Naive thymus-derived CD4-positive, alpha-beta T cell (primary cell): ENCODE measurements around the gene THSD4. TPM values are rescaled to one million over a fixed set of nuclear protein-coding genes. Genes with fewer than 3 reads are reported as not detected.

ENCODE experiments used
- ATAC-seq: fragments of 150-1000 bp; cut with Tn5 transposase; 2 replicates; pipeline ENCODE4 v1.10.0; 2021; ENCODE audit warnings: mild to moderate bottlenecking, moderate library complexity
- CTCF ChIA-PET: fragments of 350-600 bp; sonication (Branson Sonifier 250); formaldehyde crosslinking; loops from one replicate; lab custom pipeline; 2021; ENCODE audit warnings: antibody characterized with exemption; lab: Charles Lee
- POLR2A ChIA-PET: fragments of 350-600 bp; sonication (Branson Sonifier 250); formaldehyde crosslinking; loops from one replicate; lab custom pipeline; 2021; ENCODE audit warnings: antibody characterized with exemption, inconsistent platforms; lab: Charles Lee
- DNase-seq, 9 donors: peaks; one replicate each; pipeline versions ENCODE4 v3.0.0 to v3.0.0-alpha.2; 2020 to 2022; ENCODE audit warnings: mixed read lengths in 1 of 9
- H3K27ac ChIP-seq: one replicate; pipeline ENCODE4 v1.7.0; 2013; ENCODE audit warnings: mild to moderate bottlenecking, low read depth, low read length, moderate library complexity
- H3K27me3 ChIP-seq, 2 donors: one replicate each; pipeline ENCODE4 v1.7.0; 2013; ENCODE audit warnings: low read length in 2 of 2, mild to moderate bottlenecking in 2 of 2, moderate library complexity in 2 of 2; ENCODE audit not compliant: control insufficient read depth in 2 of 2, insufficient read depth in 2 of 2
- H3K36me3 ChIP-seq, 3 experiments: 1 replicate in 2 of 3; 2 replicates in 1 of 3; pipeline ENCODE4 v1.7.0; 2013; ENCODE audit warnings: low read length in 3 of 3, mild to moderate bottlenecking in 3 of 3, moderate library complexity in 1 of 3; ENCODE audit not compliant: insufficient read depth in 3 of 3, control insufficient read depth in 2 of 3
- H3K4me1 ChIP-seq, 2 donors: one replicate each; pipeline ENCODE4 v1.7.0; 2013; ENCODE audit warnings: low read length in 2 of 2, mild to moderate bottlenecking in 2 of 2, moderate library complexity in 1 of 2; ENCODE audit not compliant: control insufficient read depth in 2 of 2, insufficient read depth in 2 of 2
- H3K4me3 ChIP-seq: 2 replicates; pipeline ENCODE4 v1.7.0; 2013; ENCODE audit warnings: mild to moderate bottlenecking, low read length
- H3K9me3 ChIP-seq, 3 experiments: 1 replicate in 2 of 3; 2 replicates in 1 of 3; pipeline ENCODE4 v1.7.0; 2013; ENCODE audit warnings: low read length in 3 of 3; ENCODE audit not compliant: control insufficient read depth in 2 of 3
- H3K27ac Mint-ChIP-seq, 9 donors: one replicate each; pipeline ENCODE4 v1.8.0; 2020 to 2022; ENCODE audit warnings: mixed read lengths in 9 of 9, mild to moderate bottlenecking in 8 of 9, moderate library complexity in 5 of 9, inconsistent platforms in 2 of 9
- H3K27me3 Mint-ChIP-seq, 5 donors: one replicate each; pipeline ENCODE4 v1.8.0; 2021 to 2022; ENCODE audit warnings: mixed read lengths in 5 of 5, mild to moderate bottlenecking in 1 of 5
- H3K36me3 Mint-ChIP-seq, 5 donors: one replicate each; pipeline ENCODE4 v1.8.0; 2020 to 2022; ENCODE audit warnings: mixed read lengths in 5 of 5, mild to moderate bottlenecking in 3 of 5, inconsistent platforms in 1 of 5
- H3K4me1 Mint-ChIP-seq, 7 donors: one replicate each; pipeline ENCODE4 v1.8.0; 2020 to 2022; ENCODE audit warnings: mixed read lengths in 7 of 7, mild to moderate bottlenecking in 3 of 7, inconsistent platforms in 1 of 7
- H3K4me3 Mint-ChIP-seq, 10 donors: one replicate each; pipeline ENCODE4 v1.8.0; 2020 to 2022; ENCODE audit warnings: mild to moderate bottlenecking in 10 of 10, mixed read lengths in 10 of 10, moderate library complexity in 6 of 10, inconsistent platforms in 2 of 10
- H3K9me3 Mint-ChIP-seq, 11 donors: one replicate each; pipeline ENCODE4 v1.8.0; 2020 to 2022; ENCODE audit warnings: mixed read lengths in 11 of 11, mild to moderate bottlenecking in 4 of 11, inconsistent platforms in 1 of 11, moderate library complexity in 1 of 11
- intact Hi-C, 2 donors: fragments of 100-400 bp; cut with micrococcal nuclease; formaldehyde crosslinking; loops; one replicate each; pipeline ENCODE4 v1.15.1; 2023
- polyA plus RNA-seq, 2 donors: library from polyadenylated mRNA; unstranded; fragments of 300-500 nt; fragmentation: Illumina TruSeq; gene quantifications; one replicate each; pipeline ENCODE4 v1.2.3, GENCODE V29; 2021
- total RNA-seq, 6 experiments: library from RNA in 5 of 6; stranded (reverse) in 5 of 6; gene quantifications; 1 replicate in 5 of 6; 2 replicates in 1 of 6; pipeline ENCODE4 v1.2.3 and lab custom pipeline; 2021 to 2026

The THSD4 gene
- total and polyA plus RNA-seq, 7 experiments from 2014 or later = not detected

GRCh38 chr15:71333136-71333700 is 217.9 kb downstream of the THSD4 start:
- Mint-ChIP-seq H3K36me3 (no peaks in the 10 kb centered on the region), H3K4me1 (peaks cover 0 to 6% (median 0%) of the 10 kb centered on the region in 7 donors), H3K27ac (no peak overlapping the region), H3K9me3 (no peaks in the 10 kb centered on the region), H3K4me3 (no peak overlapping the region), H3K27me3 (peaks cover 0 to 4% (median 0%) of the 10 kb centered on the region in 5 donors)
- no peaks in the 10 kb centered on the region for H3K9me3 ChIP-seq
- no peaks in the 10 kb centered on the region for H3K36me3 ChIP-seq
- no peaks in the 10 kb centered on the region for H3K27me3 ChIP-seq
- CTCF ChIA-PET = no interaction called here
- H3K27ac ChIP-seq = no peak overlapping the region
- intact Hi-C loops = no loop called here
- no peaks in the 10 kb centered on the region for H3K4me1 ChIP-seq
- DNase-seq (no peak), ATAC-seq (no peak)
- POLR2A ChIA-PET = no interaction called here
- H3K4me3 ChIP-seq = no peak overlapping the region

- no peaks in the 10 kb centered on the region for H3K36me3 Mint-ChIP-seq
- no peak for DNase-seq
- no peaks in the 10 kb centered on the region for H3K9me3 Mint-ChIP-seq
- H3K4me3 ChIP-seq = no peak overlapping the region
- no peak for ATAC-seq
- no peaks in the 10 kb centered on the region for H3K36me3 ChIP-seq
- H3K4me1 ChIP-seq = no peaks in the 10 kb centered on the region
- H3K27me3 Mint-ChIP-seq = peaks cover 0 to 6% (median 0%) of the 10 kb centered on the region in 5 donors
- intact Hi-C loops = no loop called here
- peaks cover 0 to 6% (median 0%) of the 10 kb centered on the region in 7 donors for H3K4me1 Mint-ChIP-seq
- ChIA-PET POLR2A (no interaction called here), CTCF (no interaction called here)
- no peaks in the 10 kb centered on the region for H3K9me3 ChIP-seq
- no peak overlapping the region for H3K27ac ChIP-seq
- no peaks in the 10 kb centered on the region for H3K27me3 ChIP-seq
- H3K4me3 Mint-ChIP-seq = no peak overlapping the region
- no peak overlapping the region for H3K27ac Mint-ChIP-seq
Measured at GRCh38 chr15:71333839-71334238, 218.6 kb downstream of the THSD4 start.

GRCh38 chr15:71334434-71334833 is 219.2 kb downstream of the THSD4 start:
- H3K27ac Mint-ChIP-seq = no peak overlapping the region
- H3K4me1 ChIP-seq = no peaks in the 10 kb centered on the region
- DNase-seq = no peak
- intact Hi-C loops = no loop called here
- peaks cover 0 to 6% (median 0%) of the 10 kb centered on the region in 5 donors for H3K27me3 Mint-ChIP-seq
- H3K9me3 Mint-ChIP-seq = no peaks in the 10 kb centered on the region
- no peak overlapping the region for H3K27ac ChIP-seq
- H3K9me3 ChIP-seq = no peaks in the 10 kb centered on the region
- ATAC-seq = no peak
- H3K4me1 Mint-ChIP-seq = peaks cover 0 to 6% (median 0%) of the 10 kb centered on the region in 7 donors
- CTCF ChIA-PET = no interaction called here
- POLR2A ChIA-PET = no interaction called here
- no peaks in the 10 kb centered on the region for H3K36me3 ChIP-seq
- H3K4me3 ChIP-seq = no peak overlapping the region
- H3K27me3 ChIP-seq = no peaks in the 10 kb centered on the region
- no peaks in the 10 kb centered on the region for H3K36me3 Mint-ChIP-seq
- H3K4me3 Mint-ChIP-seq = no peak overlapping the region

- Histone ChIP-seq H3K36me3 (no peaks in the 10 kb centered on the region), H3K9me3 (no peaks in the 10 kb centered on the region), H3K4me3 (no peak overlapping the region), H3K27me3 (no peaks in the 10 kb centered on the region), H3K27ac (no peak overlapping the region), H3K4me1 (no peaks in the 10 kb centered on the region)
- Mint-ChIP-seq H3K4me3 (no peak overlapping the region), H3K4me1 (peaks cover 0 to 6% (median 0%) of the 10 kb centered on the region in 7 donors), H3K9me3 (no peaks in the 10 kb centered on the region), H3K27ac (no peak overlapping the region), H3K36me3 (no peaks in the 10 kb centered on the region), H3K27me3 (peaks cover 0 to 6% (median 0%) of the 10 kb centered on the region in 5 donors)
- ChIA-PET POLR2A (no interaction called here), CTCF (no interaction called here)
- intact Hi-C loops = no loop called here
- ATAC-seq = no peak
- DNase-seq = no peak
Measured at GRCh38 chr15:71334873-71335272, 219.6 kb downstream of the THSD4 start.

DNA sequence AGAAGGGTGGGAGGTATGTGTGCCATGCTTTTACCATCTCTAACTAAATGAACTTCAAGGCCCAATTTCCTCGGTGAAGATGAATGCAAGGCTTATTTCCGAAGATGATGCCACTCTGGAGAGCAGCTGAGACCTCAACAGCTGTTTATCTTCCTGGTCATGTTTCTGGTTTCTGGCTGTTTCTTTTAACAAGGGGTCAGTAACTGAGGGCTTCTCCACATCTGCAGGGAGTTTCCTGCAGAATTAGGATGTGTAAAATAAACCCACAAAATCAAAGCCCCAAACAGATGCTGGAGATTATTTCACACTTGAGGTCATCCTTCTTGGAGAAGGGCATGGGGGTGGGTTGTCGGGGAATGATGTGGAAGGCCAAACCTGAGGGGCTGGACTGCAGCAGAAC is 220.3 kb downstream of the THSD4 start:
- Mint-ChIP-seq H3K36me3 (no peaks in the 10 kb centered on the region), H3K4me3 (no peak overlapping the region), H3K27me3 (peaks cover 0 to 6% (median 0%) of the 10 kb centered on the region in 5 donors), H3K9me3 (no peaks in the 10 kb centered on the region), H3K4me1 (peaks cover 0 to 6% (median 0%) of the 10 kb centered on the region in 7 donors), H3K27ac (no peak overlapping the region)
- Histone ChIP-seq H3K27me3 (no peaks in the 10 kb centered on the region), H3K9me3 (no peaks in the 10 kb centered on the region), H3K36me3 (no peaks in the 10 kb centered on the region), H3K4me1 (no peaks in the 10 kb centered on the region), H3K27ac (no peak overlapping the region), H3K4me3 (no peak overlapping the region)
- intact Hi-C loops = no loop called here
- ChIA-PET POLR2A (no interaction called here), CTCF (no interaction called here)
- ATAC-seq (no peak), DNase-seq (no peak)

DNA sequence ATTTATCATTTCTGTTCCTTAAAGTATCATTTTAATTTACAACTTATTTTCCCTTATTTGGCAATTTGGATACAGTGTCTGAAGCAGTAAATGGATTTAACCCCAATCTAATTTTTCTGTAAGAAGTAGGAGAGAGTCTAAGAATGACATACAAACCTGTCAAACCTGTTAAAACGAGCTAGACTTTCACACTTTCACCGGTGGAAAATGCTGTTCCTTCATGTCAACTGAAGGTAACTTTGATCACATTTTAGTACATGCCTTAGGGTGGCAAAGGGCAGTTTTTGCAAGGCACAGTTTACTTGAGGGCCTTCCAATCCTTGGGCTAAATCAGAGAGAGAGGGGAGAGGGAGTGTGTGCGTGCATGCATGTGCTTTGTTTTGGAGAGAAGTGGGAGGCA is 221.4 kb downstream of the THSD4 start:
- Mint-ChIP-seq H3K27ac (no peak overlapping the region), H3K4me1 (peaks cover 0 to 6% (median 0%) of the 10 kb centered on the region in 7 donors), H3K36me3 (no peaks in the 10 kb centered on the region), H3K27me3 (peaks cover 0 to 7% (median 4%) of the 10 kb centered on the region in 5 donors), H3K4me3 (no peak overlapping the region), H3K9me3 (no peaks in the 10 kb centered on the region)
- intact Hi-C loops = no loop called here
- Histone ChIP-seq H3K36me3 (no peaks in the 10 kb centered on the region), H3K27me3 (no peaks in the 10 kb centered on the region), H3K9me3 (no peaks in the 10 kb centered on the region), H3K4me1 (no peaks in the 10 kb centered on the region), H3K4me3 (no peak overlapping the region), H3K27ac (no peak overlapping the region)
- DNase-seq (no peak), ATAC-seq (no peak)
- ChIA-PET CTCF (no interaction called here), POLR2A (interaction anchor here (1.0 kb wide), 1 partner anchor 14 kb away, joined by 3 read pairs; no protein-coding TSS in a partner anchor)

DNA sequence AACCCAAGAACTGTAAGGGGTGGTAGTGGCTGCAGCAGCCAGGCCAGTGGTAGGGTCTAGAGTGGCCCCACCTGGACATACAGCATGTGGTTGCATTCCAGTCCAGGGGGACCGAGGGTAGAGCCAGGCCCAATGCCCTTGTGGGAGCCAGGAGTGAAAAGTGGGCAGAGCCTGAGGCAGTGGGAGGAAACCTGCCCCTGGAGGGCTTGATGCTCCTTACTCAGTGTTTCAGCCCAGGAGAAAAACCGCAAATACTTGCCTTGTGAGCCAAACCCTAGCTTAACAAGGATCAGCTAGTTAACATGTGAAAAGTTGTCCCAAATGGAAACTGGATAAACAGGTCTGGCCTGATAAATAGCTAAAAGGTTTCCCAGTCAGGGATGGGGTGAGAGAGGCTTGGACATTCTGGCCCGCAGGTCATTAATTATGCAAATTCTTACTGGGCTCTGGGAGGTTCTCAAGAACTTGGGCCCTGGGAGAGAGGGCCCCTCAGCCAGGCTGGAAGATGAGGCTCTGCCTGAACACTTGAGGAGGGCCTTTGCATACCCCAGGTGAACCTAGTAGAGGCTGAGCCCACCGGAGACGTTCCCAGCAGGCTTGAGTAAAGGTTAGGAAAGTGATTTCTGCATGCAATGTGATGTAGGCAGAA is 222.1 kb downstream of the THSD4 start:
- intact Hi-C loops = no loop called here
- H3K9me3 Mint-ChIP-seq = no peaks in the 10 kb centered on the region
- peaks cover 0 to 7% (median 6%) of the 10 kb centered on the region in 5 donors for H3K27me3 Mint-ChIP-seq
- H3K27me3 ChIP-seq = no peaks in the 10 kb centered on the region
- CTCF ChIA-PET = interaction anchor here (0.8 kb wide), 1 partner anchor 1765 kb away, joined by 3 read pairs; no protein-coding TSS in a partner anchor
- H3K27ac ChIP-seq = no peak overlapping the region
- H3K9me3 ChIP-seq = no peaks in the 10 kb centered on the region
- peaks cover 0 to 6% (median 0%) of the 10 kb centered on the region in 7 donors for H3K4me1 Mint-ChIP-seq
- no peak overlapping the region for H3K4me3 ChIP-seq
- DNase-seq (no peak), ATAC-seq (no peak)
- no peaks in the 10 kb centered on the region for H3K4me1 ChIP-seq
- H3K4me3 Mint-ChIP-seq = no peak overlapping the region
- POLR2A ChIA-PET = interaction anchor here (1.0 kb wide), 1 partner anchor 14 kb away, joined by 3 read pairs; no protein-coding TSS in a partner anchor
- no peak overlapping the region for H3K27ac Mint-ChIP-seq
- no peaks in the 10 kb centered on the region for H3K36me3 ChIP-seq
- H3K36me3 Mint-ChIP-seq = no peaks in the 10 kb centered on the region
